Mesothelial cell of epicardium (in vitro differentiated cells): Measurements from ENCODE around the gene SERGEF. TPM values are rescaled to one million over a fixed set of nuclear protein-coding genes. Genes with fewer than 3 reads are reported as not detected.

Experiments
- DNase-seq, 2 experiments: peaks; one replicate each; pipeline ENCODE4 v3.0.0; 2021; ENCODE audit warnings: low spot score in 2 of 2; ENCODE audit not compliant: unreplicated experiment in 2 of 2
- H3K27ac Mint-ChIP-seq: 2 replicates; pipeline ENCODE4 v1.8.0; 2021; ENCODE audit warnings: mixed read lengths
- H3K27me3 Mint-ChIP-seq: 2 replicates; pipeline ENCODE4 v1.8.0; 2021; ENCODE audit warnings: low read depth, mixed read lengths
- H3K36me3 Mint-ChIP-seq: 2 replicates; pipeline ENCODE4 v1.8.0; 2021; ENCODE audit warnings: mixed read lengths
- H3K4me1 Mint-ChIP-seq: 2 replicates; pipeline ENCODE4 v1.8.0; 2021; ENCODE audit warnings: mixed read lengths
- H3K4me3 Mint-ChIP-seq: 2 replicates; pipeline ENCODE4 v1.8.0; 2021; ENCODE audit warnings: mild to moderate bottlenecking, moderate library complexity, mixed read lengths
- H3K9me3 Mint-ChIP-seq: 2 replicates; pipeline ENCODE4 v1.8.0; 2021; ENCODE audit warnings: mixed read lengths
- CTCF ChIP-seq: fragments of 200-600 bp; sonication (generic); IDR thresholded peaks from one replicate; pipeline ENCODE4 v1.5.0; 2021; ENCODE audit warnings: antibody characterized with exemption; ENCODE audit not compliant: unreplicated experiment
- total RNA-seq: library from RNA; stranded (reverse); gene quantifications from 3 replicates; pipeline ENCODE4 v1.2.1, GENCODE V29; 2021

Gene SERGEF
- total RNA-seq: 19.8 to 24.3 TPM (median 21.0 TPM) in 3 replicates

GRCh38 chr11:18012906-18013781 is at the start of gene SERGEF:
SERGEF (minus strand) TSS chr11:18013047; CDS start chr11:18013010, 37 bp downstream.
- H3K4me3 Mint-ChIP-seq: peak within 1 kb of the TSS; percentile 96

GRCh38 chr11:18061351-18061750 is 48.5 kb upstream of the SERGEF start:
- H3K27ac Mint-ChIP-seq: no peak overlapping the region
- H3K4me3 Mint-ChIP-seq: no peak overlapping the region
- peaks cover 5% of the 10 kb centered on the region for H3K4me1 Mint-ChIP-seq
- no peaks in the 10 kb centered on the region for H3K36me3 Mint-ChIP-seq
- no peak for TF ChIP-seq CTCF
- no peak for DNase-seq
- H3K27me3 Mint-ChIP-seq: peaks cover 5% of the 10 kb centered on the region
- H3K9me3 Mint-ChIP-seq: no peaks in the 10 kb centered on the region

More at GRCh38 chr11:18012906-18013781, at the start of gene SERGEF:
- Mint-ChIP-seq H3K36me3 (no peaks in the 10 kb centered on the region), H3K27me3 (peaks cover 23% of the 10 kb centered on the region), H3K27ac (peak within 1 kb of the TSS; percentile 91), H3K4me1 (peaks cover 23% of the 10 kb centered on the region), H3K9me3 (no peaks in the 10 kb centered on the region)
- peak; percentile 19 for TF ChIP-seq CTCF
- DNase-seq: peak; percentile 71 to 87

- Mint-ChIP-seq H3K4me1 (no peaks in the 10 kb centered on the region), H3K27me3 (peaks cover 14% of the 10 kb centered on the region), H3K27ac (no peak overlapping the region), H3K36me3 (no peaks in the 10 kb centered on the region), H3K4me3 (no peak overlapping the region), H3K9me3 (no peaks in the 10 kb centered on the region)
- no peak for DNase-seq
- no peak for TF ChIP-seq CTCF
Observed at GRCh38 chr11:18056561-18057181, 43.8 kb upstream of the SERGEF start.

- H3K36me3 Mint-ChIP-seq: no peaks in the 10 kb centered on the region
- peaks cover 15% of the 10 kb centered on the region for H3K27me3 Mint-ChIP-seq
- H3K27ac Mint-ChIP-seq: no peak overlapping the region
- no peak for DNase-seq
- no peaks in the 10 kb centered on the region for H3K4me1 Mint-ChIP-seq
- no peak overlapping the region for H3K4me3 Mint-ChIP-seq
- no peaks in the 10 kb centered on the region for H3K9me3 Mint-ChIP-seq
- no peak for TF ChIP-seq CTCF
Observed at GRCh38 chr11:18054511-18055103, 41.8 kb upstream of the SERGEF start.

- Mint-ChIP-seq H3K4me1 (peaks cover 3% of the 10 kb centered on the region), H3K36me3 (peaks cover 2% of the 10 kb centered on the region), H3K4me3 (no peak overlapping the region), H3K9me3 (peaks cover 14% of the 10 kb centered on the region), H3K27ac (no peak overlapping the region), H3K27me3 (peaks cover 47% of the 10 kb centered on the region)
- no peak for DNase-seq
- TF ChIP-seq CTCF: no peak
Observed at GRCh38 chr11:18050848-18051247, 38.0 kb upstream of the SERGEF start.
